SU-DHL-6 (cell line): ENCODE data around the gene KDM2A.

Experiments
- CTCF ChIP-seq: fragments of 200-600 bp; sonication (generic); IDR thresholded peaks from one replicate; pipeline ENCODE4 v1.5.1; 2017; ENCODE audit warnings: antibody characterized with exemption, mild to moderate bottlenecking, low read length, moderate library complexity; ENCODE audit not compliant: insufficient read depth, poor library complexity, severe bottlenecking
- EZH2phosphoT487 ChIP-seq: fragments of 200-600 bp; sonication (generic), shearing (Covaris generic); conservative IDR thresholded peaks from 2 replicates; pipeline ENCODE4 v1.6.1; 2018; ENCODE audit warnings: mild to moderate bottlenecking, antibody characterized with exemption, low read length, moderate library complexity, mixed read lengths

- TF ChIP-seq CTCF (no peak), EZH2phosphoT487 (no peak)
These were observed 39.2 kb downstream of the KDM2A start for GRCh38 chr11:67158221-67158620.
